Fibroblast of pulmonary artery (primary cell): Measurements from ENCODE around the gene PAPPA.

Experiments used
- DNase-seq: peaks from one replicate; pipeline ENCODE4 v3.0.0-alpha.2; 2010; ENCODE audit warnings: low read depth
- H3K4me3 ChIP-seq: replicated peaks from 2 replicates; pipeline ENCODE4 v1.5.1; 2011; ENCODE audit warnings: low read depth, mild to moderate bottlenecking, control low read depth, low read length, moderate library complexity
- TF ChIP-seq, protein P1 (sequence below): IDR thresholded peaks from 2 replicates; pipeline ENCODE4 v1.5.1; 2011; ENCODE audit warnings: mild to moderate bottlenecking, control low read depth, low read length, inconsistent platforms; ENCODE audit errors: missing control alignments

The PAPPA gene

DNA sequence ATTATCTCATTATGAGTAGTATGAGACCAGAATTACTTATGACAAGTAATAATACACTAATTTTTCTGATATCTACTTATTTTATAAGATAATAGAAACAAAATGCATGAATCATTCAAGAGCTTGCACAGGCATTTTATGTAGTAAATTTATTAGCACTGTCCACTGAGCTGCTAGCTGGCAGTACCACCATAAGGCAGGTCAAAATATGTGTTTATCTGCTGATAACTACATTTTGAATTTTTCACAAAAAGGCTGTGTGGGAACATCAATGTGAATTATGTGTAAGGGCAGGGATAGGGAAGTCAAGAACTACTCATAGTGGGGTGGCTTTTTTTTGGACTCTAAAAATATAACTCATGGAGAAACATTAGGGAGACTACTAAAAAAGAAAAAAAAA, 249.6 kb downstream of the PAPPA start:
- TF ChIP-seq, protein P1, sequence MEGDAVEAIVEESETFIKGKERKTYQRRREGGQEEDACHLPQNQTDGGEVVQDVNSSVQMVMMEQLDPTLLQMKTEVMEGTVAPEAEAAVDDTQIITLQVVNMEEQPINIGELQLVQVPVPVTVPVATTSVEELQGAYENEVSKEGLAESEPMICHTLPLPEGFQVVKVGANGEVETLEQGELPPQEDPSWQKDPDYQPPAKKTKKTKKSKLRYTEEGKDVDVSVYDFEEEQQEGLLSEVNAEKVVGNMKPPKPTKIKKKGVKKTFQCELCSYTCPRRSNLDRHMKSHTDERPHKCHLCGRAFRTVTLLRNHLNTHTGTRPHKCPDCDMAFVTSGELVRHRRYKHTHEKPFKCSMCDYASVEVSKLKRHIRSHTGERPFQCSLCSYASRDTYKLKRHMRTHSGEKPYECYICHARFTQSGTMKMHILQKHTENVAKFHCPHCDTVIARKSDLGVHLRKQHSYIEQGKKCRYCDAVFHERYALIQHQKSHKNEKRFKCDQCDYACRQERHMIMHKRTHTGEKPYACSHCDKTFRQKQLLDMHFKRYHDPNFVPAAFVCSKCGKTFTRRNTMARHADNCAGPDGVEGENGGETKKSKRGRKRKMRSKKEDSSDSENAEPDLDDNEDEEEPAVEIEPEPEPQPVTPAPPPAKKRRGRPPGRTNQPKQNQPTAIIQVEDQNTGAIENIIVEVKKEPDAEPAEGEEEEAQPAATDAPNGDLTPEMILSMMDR = no peak
- no peak for DNase-seq
- no peak overlapping the region for H3K4me3 ChIP-seq

DNA sequence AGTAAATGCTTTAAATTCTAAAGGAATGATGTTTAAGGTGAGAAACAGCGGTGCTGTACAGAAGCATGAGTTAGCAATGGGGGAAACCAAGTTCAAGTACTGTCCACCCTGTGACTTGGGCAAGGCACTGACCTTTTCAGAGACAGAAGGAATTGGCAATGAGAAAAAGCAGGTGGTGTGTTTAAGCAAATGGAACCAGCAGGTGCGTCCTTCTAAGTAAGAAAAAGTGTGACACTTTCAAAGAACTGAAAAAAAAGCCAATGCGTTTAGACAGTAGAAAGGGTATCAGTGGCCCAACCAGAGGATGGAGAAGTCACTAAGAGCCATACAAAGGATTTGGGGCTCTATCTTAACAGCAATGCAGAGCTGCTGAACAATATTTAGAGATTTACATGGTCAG, 250.6 kb downstream of the PAPPA start:
- DNase-seq = no peak
- TF ChIP-seq, protein P1 = no peak
- H3K4me3 ChIP-seq = no peak overlapping the region

DNA sequence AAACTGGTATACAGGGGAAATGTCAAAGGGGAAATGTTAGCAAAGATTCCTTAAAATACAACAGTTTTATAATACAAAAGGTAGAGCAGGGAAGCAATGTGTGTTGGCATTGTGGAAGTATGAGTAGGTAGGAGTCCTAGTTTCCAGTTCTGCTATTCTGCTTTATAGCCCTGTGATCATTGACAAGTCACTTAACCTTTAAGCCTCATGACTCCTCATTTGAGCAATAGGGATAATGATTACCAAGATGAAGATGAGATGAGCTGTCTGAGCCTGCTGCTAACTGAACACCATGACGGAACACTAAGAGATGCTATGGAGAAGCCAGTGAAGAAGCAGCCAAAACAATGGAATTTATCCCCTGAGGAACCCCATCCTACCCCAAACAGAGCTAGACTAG, 251.7 kb downstream of the PAPPA start:
- no peak for DNase-seq
- H3K4me3 ChIP-seq = no peak overlapping the region
- TF ChIP-seq, protein P1 = no peak

DNA sequence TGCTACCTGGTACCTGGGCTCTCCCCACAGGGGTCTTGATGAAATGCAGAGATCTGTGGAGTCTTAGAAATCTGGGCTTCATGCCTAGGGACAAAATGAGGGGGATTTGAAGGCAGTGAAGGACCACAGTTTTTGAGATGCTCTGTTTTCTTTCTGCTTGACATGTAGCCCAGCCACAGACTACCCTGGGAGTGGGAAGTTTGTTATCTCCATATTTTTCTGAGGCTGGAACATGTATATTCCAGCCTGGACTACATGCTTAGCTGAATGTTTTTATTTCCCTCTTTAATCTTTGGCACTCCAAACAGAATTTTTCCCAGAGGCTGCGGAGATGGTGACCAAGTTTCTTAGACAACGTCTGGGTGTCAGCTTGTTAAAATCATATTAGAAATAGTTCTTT, 252.9 kb downstream of the PAPPA start:
- no peak for DNase-seq
- no peak overlapping the region for H3K4me3 ChIP-seq
- TF ChIP-seq, protein P1 = no peak

DNA sequence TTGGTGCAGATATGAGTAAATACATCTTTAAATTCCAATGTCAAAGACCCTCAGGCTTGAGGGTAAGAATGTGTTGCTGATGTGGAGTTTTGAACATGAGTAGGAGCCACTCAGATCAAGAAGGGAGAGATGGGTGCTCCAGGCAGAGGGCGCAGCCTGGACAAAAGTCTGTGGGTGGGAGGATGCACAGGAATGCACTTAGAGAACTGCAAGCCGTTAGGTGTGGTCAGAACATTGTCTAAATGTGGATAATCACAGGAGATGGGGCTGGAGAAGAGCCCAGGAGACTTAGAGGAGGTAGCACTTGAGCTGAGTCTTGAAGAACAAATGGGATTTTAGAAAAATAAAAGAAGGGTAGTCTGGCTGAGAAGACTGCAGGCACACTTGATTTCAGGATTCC, 255.5 kb downstream of the PAPPA start:
- H3K4me3 ChIP-seq = no peak overlapping the region
- DNase-seq = no peak
- TF ChIP-seq, protein P1 = no peak

DNA sequence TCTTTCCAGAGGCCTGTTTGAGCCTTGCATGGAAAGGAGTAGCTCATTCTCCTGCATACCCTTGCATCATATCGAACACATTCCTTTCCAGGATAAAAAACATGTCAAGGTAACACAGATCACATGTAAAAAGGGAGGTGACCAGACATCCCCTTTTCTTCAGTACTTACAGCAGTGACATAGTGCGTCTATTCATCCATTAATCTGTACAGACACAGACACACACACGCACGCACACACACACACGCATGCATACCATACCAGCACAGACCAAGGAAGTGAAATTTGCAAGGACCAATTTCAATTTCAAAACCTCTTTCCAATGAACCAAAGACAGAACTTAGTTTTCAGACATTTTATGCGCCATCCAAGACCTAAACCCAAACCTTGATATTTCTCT, 256.0 kb downstream of the PAPPA start:
- DNase-seq = no peak
- TF ChIP-seq, protein P1 = no peak
- no peak overlapping the region for H3K4me3 ChIP-seq

DNA sequence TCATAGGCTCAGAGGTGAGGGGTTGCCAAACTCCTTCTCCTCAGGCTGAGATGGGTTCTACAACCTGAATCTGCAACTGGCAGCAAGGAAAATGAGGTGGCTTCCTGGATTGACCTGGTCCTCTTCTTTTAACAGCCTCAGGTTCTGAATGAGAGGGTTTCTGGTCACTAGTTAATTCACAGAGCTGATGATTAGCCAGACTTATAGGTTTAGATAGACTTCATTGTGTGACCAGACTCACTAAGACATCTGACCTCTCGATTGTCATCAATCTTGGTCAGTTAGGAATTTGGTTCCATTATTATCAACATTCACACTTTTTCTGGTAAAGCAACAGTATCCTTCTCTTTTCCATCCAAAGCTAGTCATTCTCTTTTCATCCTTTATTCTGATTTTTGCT, 257.9 kb downstream of the PAPPA start:
- no peak overlapping the region for H3K4me3 ChIP-seq
- TF ChIP-seq, protein P1 = no peak
- no peak for DNase-seq
